Stomach (tissue), 9 donors: ENCODE measurements around the gene MOCS1. TPM values are rescaled to one million over a fixed set of nuclear protein-coding genes. Genes with fewer than 3 reads are reported as not detected.

Source experiments
- DNase-seq, 2 donors: peaks; one replicate each; pipeline versions ENCODE4 v3.0.0 to v3.0.0-alpha.2; 2013 to 2019
- H3K27ac ChIP-seq, 5 donors: fragments of 200-600 bp in 4 of 5; sonication (generic) in 4 of 5; one replicate each; pipeline ENCODE4 v1.5.1; 2013 to 2019; ENCODE audit warnings: mild to moderate bottlenecking in 1 of 5, moderate library complexity in 1 of 5
- H3K27me3 ChIP-seq, 3 donors: fragments of 200-600 bp; sonication (generic); one replicate each; pipeline ENCODE4 v1.5.1; 2017 to 2019; ENCODE audit warnings: mixed run types in 1 of 3
- H3K36me3 ChIP-seq, 4 donors: fragments of 200-600 bp; sonication (generic); 1 replicate in 3 of 4; 2 replicates in 1 of 4; pipeline ENCODE4 v1.5.1; 2016 to 2019
- H3K4me1 ChIP-seq, 4 donors: fragments of 200-600 bp; sonication (generic); one replicate each; pipeline ENCODE4 v1.5.1; 2016 to 2019
- H3K4me3 ChIP-seq, 4 donors: fragments of 200-600 bp; sonication (generic) in 3 of 4; one replicate each; pipeline ENCODE4 v1.5.1; 2016 to 2019; ENCODE audit warnings: mild to moderate bottlenecking in 1 of 4
- H3K9me3 ChIP-seq, 4 donors: fragments of 200-600 bp; sonication (generic); one replicate each; pipeline ENCODE4 v1.5.1; 2016 to 2019
- EP300 ChIP-seq: sonication (generic); formaldehyde crosslinking; IDR thresholded peaks from one replicate; pipeline ENCODE4 v1.6.1; 2017; ENCODE audit warnings: antibody characterized with exemption
- POLR2A ChIP-seq, 4 donors: fragments of 450-650 bp; IDR thresholded peaks; one replicate each; pipeline ENCODE4 v1.6.1; 2016; ENCODE audit warnings: antibody characterized with exemption in 4 of 4, control low read depth in 2 of 4, mild to moderate bottlenecking in 1 of 4, moderate library complexity in 1 of 4
- POLR2AphosphoS5 ChIP-seq, 3 donors: sonication (generic); formaldehyde crosslinking; IDR thresholded peaks; one replicate each; pipeline ENCODE4 v1.6.1; 2016; ENCODE audit warnings: antibody characterized with exemption in 3 of 3
- WGBS, 5 donors: extraction: QIAGEN DNeasy Blood & Tissue Kit in 3 of 5; methylation state at CpG; one replicate each; pipeline versions ENCODE4 v1.1.5 to v1.1.7; 2013 to 2018; 5-methylcytosine and 5-hydroxymethylcytosine counted together
- intact Hi-C: fragments of 100-400 bp; cut with DNase I; formaldehyde crosslinking; loops from one replicate; pipeline ENCODE4 v1.15.1; 2023; ENCODE audit warnings: low total_unique reads
- polyA plus RNA-seq, 3 donors: library from polyadenylated mRNA; stranded (reverse); fragments of 200-250 nt; gene quantifications; one replicate each; pipeline ENCODE4 v1.2.3, GENCODE V29; 2013
- total RNA-seq, 5 donors: library from RNA; depleted of rRNA; stranded (reverse); fragments of >200 nt; gene quantifications; one replicate each; pipeline versions ENCODE4 v1.1.0 to v1.2.3, GENCODE V29; 2014 to 2016
- TF ChIP-seq, protein P1 (sequence below), 7 experiments: fragments of 450-650 bp in 4 of 7; fragments of 200-600 bp in 3 of 7; sonication (generic) in 3 of 7; IDR thresholded peaks; one replicate each; pipeline ENCODE4 v1.5.1; 2016 to 2019; ENCODE audit warnings: antibody characterized with exemption in 7 of 7, control low read depth in 2 of 7, mild to moderate bottlenecking in 1 of 7
- donor health status: healthy with polysubstance abuse.
- donor health status: Bipolar disorder and iron deficiency.
- donor health status: healthy.

The MOCS1 gene
- total and polyA plus RNA-seq, 8 donors: 4.0 to 15.4 (median 10.0) TPM

DNA sequence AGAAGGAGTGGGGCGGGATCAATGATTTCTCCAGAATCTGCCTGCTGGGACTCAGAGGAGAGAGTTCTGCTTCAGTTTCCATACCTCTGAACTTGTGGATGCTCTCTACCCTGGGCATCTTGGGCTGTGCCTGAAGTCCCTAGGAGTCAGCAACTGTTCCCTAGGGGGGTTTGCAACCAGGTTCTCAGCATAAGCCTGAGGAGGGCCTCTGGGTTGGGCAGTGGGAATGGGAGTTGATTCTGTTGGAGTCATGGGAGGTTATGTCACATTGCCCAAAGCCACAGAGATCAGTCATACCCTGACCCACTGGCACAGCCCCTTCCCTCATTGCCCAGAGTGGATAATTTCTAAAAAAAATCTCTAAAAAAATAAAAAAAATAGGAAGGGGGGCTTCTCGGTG is 47.4 kb downstream of the MOCS1 start:
- peaks cover 0 to 15% (median 0%) of the 10 kb centered on the region in 4 donors for H3K36me3 ChIP-seq
- 41 to 95% (median 63%) methylated on average over 2 of the region's 2 CpGs for WGBS, 5 donors
- intact Hi-C loops: no loop called here

DNA sequence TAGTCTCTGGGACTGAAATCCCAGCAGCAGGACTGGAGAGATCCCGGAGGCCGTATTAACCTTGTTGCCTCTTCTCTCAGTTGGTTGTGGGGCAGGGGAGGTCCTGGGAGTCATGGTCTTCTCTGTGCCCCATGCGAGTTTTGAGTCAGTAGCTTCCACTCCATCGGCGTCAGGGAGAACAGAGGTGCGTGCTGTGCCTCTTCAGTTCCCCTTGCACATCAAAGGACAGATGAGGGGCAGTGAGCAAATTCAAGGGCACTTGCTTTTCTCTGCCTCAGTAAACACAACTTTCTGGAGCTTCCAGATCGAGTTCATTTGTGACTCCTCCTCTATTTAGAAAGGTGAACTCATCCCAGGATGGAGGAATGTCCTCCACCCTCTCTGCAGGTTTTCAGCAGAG is 48.6 kb downstream of the MOCS1 start:
- intact Hi-C loops: no loop called here

More for the DNA sequence above, 47.4 kb downstream of the MOCS1 start:
- peaks cover 13 to 48% (median 27%) of the 10 kb centered on the region in 4 donors for H3K4me1 ChIP-seq
- H3K4me3 ChIP-seq: no peak overlapping the region
- no peaks in the 10 kb centered on the region for H3K9me3 ChIP-seq
- TF ChIP-seq EP300: no peak
- peak overlapping the region in 4 of 5 donors; percentile 65 to 75 (median 73) for H3K27ac ChIP-seq
- no peak for DNase-seq
- no peaks in the 10 kb centered on the region for H3K27me3 ChIP-seq

DNA sequence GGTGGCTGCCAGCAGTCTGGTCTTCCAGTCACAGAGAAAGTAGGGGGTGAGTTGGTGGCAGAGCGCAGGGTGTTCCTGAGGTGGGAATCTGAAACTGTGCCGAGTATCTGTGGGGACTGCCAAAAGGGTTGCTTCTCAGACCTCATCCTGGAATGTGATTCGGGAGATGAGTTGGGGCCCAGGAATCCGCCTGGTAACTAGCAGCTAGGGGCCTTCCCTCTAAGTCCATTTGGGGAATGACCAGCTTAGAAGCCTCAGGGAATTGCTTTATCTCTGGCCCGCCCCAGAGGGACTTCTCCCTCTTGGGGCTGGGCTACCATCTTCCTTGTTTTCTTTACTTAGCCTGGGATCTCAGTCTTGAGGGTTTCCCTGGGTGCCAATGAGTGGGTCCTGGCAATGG is 49.6 kb downstream of the MOCS1 start:
- no peaks in the 10 kb centered on the region for H3K9me3 ChIP-seq
- no peak for DNase-seq
- TF ChIP-seq, protein P1, sequence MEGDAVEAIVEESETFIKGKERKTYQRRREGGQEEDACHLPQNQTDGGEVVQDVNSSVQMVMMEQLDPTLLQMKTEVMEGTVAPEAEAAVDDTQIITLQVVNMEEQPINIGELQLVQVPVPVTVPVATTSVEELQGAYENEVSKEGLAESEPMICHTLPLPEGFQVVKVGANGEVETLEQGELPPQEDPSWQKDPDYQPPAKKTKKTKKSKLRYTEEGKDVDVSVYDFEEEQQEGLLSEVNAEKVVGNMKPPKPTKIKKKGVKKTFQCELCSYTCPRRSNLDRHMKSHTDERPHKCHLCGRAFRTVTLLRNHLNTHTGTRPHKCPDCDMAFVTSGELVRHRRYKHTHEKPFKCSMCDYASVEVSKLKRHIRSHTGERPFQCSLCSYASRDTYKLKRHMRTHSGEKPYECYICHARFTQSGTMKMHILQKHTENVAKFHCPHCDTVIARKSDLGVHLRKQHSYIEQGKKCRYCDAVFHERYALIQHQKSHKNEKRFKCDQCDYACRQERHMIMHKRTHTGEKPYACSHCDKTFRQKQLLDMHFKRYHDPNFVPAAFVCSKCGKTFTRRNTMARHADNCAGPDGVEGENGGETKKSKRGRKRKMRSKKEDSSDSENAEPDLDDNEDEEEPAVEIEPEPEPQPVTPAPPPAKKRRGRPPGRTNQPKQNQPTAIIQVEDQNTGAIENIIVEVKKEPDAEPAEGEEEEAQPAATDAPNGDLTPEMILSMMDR (IDR thresholded peaks at IDR 0.05): no peak
- TF ChIP-seq POLR2A (IDR thresholded peaks at IDR 0.05) (no peak), POLR2AphosphoS5 (IDR thresholded peaks at IDR 0.05) (no peak), EP300 (no peak)
- intact Hi-C loops: no loop called here
- H3K4me1 ChIP-seq: peaks cover 15 to 66% (median 39%) of the 10 kb centered on the region in 4 donors
- H3K27ac ChIP-seq: peak overlapping the region in 1 of 5 donors; percentile 33
- H3K27me3 ChIP-seq: no peaks in the 10 kb centered on the region
- no peak overlapping the region for H3K4me3 ChIP-seq
- WGBS, 5 donors: 75 to 88% (median 84%) methylated on average over 5 of the region's 5 CpGs
- H3K36me3 ChIP-seq: peaks cover 0 to 12% (median 3%) of the 10 kb centered on the region in 4 donors

More for the DNA sequence above, 48.6 kb downstream of the MOCS1 start:
- Histone ChIP-seq H3K4me1 (peaks cover 15 to 60% (median 31%) of the 10 kb centered on the region in 4 donors), H3K27ac (peak overlapping the region in 3 of 5 donors; percentile 14 to 75 (median 33)), H3K27me3 (no peaks in the 10 kb centered on the region), H3K9me3 (no peaks in the 10 kb centered on the region), H3K36me3 (peaks cover 0 to 7% (median 0%) of the 10 kb centered on the region in 4 donors), H3K4me3 (no peak overlapping the region)
- DNase-seq: no peak
- 85 to 91% (median 88%) methylated on average over 7 of the region's 7 CpGs for WGBS, 5 donors
- TF ChIP-seq, protein P1 (IDR thresholded peaks at IDR 0.05): no peak
- TF ChIP-seq POLR2A (IDR thresholded peaks at IDR 0.05): no peak
- TF ChIP-seq EP300: no peak

DNA sequence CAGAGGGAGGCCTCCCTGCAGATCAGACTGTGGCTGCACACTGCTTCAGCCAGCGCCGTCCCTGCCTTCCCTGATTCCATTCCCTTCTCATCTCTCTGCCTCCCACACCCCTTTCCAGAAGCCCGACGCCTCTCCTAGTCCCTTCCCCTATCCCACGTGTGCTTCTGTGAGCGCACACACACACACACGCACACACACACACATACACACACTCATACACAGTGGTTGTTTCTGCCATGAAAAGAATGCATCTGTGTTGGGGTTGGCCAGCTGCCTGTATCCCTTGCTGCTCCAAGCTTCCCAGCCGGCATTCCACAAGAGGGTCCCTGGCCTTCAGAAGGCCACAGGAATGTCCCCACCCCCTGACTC is 51.7 kb downstream of the MOCS1 start:
- Histone ChIP-seq H3K4me1 (peaks cover 10 to 50% (median 33%) of the 10 kb centered on the region in 4 donors), H3K9me3 (no peaks in the 10 kb centered on the region), H3K27me3 (no peaks in the 10 kb centered on the region), H3K36me3 (peaks cover 8 to 27% (median 23%) of the 10 kb centered on the region in 4 donors), H3K27ac (peak overlapping the region; percentile 10 to 67 (median 56)), H3K4me3 (no peak overlapping the region)
- intact Hi-C loops: no loop called here
- WGBS, 5 donors: 42 to 63% (median 57%) methylated on average over 8 of the region's 8 CpGs
- DNase-seq: peak in 1 of 2 donors; percentile 85
- TF ChIP-seq POLR2AphosphoS5 (IDR thresholded peaks at IDR 0.05) (no peak), EP300 (no peak), POLR2A (IDR thresholded peaks at IDR 0.05) (no peak)
- TF ChIP-seq, protein P1 (IDR thresholded peaks at IDR 0.05): peak in 1 of 7 experiments; percentile 4

DNA sequence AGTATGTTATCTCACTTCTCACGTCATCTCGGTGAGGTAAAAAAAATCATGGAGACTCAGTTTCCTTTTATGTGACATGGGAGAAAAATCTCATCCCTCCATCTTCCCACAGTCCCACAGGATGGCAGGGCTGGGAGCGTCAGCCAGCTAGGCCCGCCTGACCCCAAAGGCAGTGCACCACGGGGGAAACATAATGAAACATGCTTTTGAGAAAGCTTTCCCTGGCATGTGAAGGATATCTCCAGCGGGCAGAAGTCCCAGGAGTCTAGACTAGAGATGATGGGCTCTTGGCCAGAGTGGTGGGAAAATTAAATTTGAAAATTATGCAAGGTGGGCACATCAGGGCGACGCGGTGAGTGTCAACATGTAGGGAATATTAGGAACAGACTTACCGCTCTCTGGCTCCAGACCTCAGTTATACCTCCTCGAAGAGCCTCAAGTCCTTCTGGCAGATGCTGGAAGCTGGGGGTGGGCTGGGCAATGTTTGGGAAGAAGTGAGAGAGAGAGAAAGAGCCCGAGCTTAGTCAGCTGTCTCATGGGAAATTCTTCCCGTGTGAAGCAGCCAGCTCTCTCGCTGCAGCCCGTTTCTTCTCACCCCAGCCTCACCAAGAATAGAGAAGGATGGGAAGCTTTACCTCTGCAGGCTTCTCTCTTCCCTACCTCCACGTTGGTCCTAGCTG is 52.3 kb downstream of the MOCS1 start:
- DNase-seq: peak in 1 of 2 donors; percentile 56
- peak overlapping the region in 4 of 5 donors; percentile 52 to 67 (median 61) for H3K27ac ChIP-seq
- 62 to 75% (median 71%) methylated on average over 16 of the region's 16 CpGs for WGBS, 5 donors
- peaks cover 10 to 45% (median 28%) of the 10 kb centered on the region in 4 donors for H3K4me1 ChIP-seq
- H3K4me3 ChIP-seq: no peak overlapping the region
- no peaks in the 10 kb centered on the region for H3K9me3 ChIP-seq
- TF ChIP-seq POLR2A (IDR thresholded peaks at IDR 0.05) (no peak), POLR2AphosphoS5 (IDR thresholded peaks at IDR 0.05) (no peak), EP300 (no peak)
- TF ChIP-seq, protein P1 (IDR thresholded peaks at IDR 0.05): no peak
- no peaks in the 10 kb centered on the region for H3K27me3 ChIP-seq
- peaks cover 8 to 32% (median 27%) of the 10 kb centered on the region in 4 donors for H3K36me3 ChIP-seq
- intact Hi-C loops: no loop called here
